ENCODE results near the gene ANKRD7. TPM values are rescaled to one million over a fixed set of nuclear protein-coding genes. Genes with fewer than 3 reads are reported as not detected.

ANKRD7 gene, protein sequence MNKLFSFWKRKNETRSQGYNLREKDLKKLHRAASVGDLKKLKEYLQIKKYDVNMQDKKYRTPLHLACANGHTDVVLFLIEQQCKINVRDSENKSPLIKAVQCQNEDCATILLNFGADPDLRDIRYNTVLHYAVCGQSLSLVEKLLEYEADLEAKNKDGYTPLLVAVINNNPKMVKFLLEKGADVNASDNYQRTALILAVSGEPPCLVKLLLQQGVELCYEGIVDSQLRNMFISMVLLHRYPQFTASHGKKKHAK
- 1.4 and 2.0 TPM in 2 replicates for total RNA-seq (2014; rRNA removed; shearing (Covaris generic))

DNA sequence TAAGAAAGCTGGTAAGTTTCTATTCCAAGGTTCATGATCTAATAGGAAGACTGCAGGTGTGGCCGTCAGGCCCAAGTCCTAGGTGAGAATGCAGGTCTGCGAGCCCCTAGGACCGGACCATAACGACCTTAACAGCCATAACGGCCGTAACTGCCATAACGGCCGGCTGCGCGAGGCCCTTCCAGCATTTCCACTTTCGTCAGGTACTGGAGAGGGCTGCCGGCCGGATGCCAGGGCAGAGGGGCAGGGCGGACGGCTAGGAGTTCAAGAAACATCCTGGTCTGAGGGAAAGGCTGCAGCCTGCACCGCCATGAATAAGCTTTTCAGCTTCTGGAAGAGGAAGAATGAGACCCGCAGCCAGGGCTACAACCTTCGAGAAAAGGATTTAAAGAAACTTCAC is at the start of gene ANKRD7:
TSS of gene ANKRD7 (plus strand) at position 184 of the 400 bp plus-strand sequence. CDS start at position 311, 127 bp downstream.
- no peak for DNase-seq (ENCODE audit: low spot score)

DNA sequence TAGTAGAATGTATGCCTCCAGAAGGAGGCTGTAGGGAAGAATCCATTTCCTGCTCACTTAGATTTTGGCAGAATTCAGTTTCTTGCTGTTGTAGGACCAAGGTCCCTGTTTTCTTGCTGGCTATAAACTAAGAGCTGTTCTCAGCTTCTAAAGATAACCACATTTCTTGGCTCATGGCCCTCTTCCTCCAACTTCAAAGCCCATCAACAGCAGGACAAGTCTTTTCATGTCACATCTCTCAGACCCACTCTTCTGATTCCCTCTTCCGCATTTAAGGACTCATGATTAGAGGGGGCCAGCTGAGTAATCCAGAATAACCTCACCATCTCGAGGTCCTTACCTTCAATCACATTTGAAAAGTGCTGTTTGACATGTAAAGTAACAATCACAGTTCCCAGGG is 48.8 kb upstream of the ANKRD7 start:
- DNase-seq (ENCODE audit: low spot score) = no peak

DNA sequence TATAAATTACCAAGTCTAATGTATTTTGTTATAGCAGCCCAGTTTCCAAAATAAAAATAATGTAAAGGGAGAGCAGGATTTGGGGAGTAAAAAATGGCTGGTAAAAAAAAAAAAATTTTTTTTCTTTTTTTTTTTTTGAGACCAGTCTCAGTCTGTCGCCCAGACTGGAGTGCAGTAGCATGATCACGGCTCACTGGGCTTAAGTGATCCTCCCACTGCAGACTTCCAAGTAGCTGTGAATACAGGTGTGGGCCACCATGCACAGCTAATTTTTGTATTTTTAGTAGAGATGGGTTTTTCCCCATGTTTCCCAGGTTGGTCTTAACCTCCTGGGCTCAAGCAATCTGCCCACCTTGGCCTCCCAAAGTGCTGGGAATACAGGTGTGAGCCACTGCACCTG is 45.3 kb upstream of the ANKRD7 start:
- no peak for DNase-seq (ENCODE audit: low spot score)

DNA sequence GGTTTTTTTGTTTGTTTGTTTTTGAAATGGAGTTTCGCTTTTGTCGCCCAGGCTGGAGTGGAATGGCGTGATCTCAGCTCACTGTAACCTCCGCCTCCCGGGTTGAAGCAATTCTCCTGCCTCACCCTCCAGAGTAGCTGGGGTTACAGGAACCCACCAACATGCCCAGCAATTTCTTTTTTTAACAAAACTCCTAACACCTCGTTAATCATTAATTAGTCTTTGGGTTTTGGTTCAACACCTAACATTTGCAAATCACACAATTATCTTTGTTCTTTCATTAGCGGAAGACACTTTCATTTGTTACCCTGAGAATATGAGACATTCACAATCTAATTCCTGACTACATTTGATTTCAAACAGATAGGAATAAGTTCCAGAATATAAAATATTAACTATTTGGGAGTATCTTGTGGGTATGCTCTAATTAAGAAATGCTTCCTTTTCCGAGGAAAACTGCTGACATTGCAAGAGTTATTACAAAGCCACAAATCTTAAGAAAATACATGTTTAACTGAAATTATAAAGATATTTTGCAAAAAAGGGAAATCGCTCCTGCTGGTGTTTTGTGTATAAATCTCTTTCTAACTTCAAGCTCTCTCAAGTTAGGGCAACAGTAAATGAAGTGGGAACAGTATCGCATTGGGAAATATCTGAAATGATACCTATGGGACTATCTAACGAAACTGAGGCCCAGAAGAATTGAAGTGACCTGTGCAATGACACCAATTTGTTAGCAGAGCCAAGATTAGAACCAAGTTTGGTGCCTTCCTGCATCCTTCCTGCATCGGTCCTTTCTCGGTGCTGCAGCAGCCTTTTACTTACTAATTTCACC is 41.7 kb upstream of the ANKRD7 start:
- DNase-seq (ENCODE audit: low spot score) = no peak

DNA sequence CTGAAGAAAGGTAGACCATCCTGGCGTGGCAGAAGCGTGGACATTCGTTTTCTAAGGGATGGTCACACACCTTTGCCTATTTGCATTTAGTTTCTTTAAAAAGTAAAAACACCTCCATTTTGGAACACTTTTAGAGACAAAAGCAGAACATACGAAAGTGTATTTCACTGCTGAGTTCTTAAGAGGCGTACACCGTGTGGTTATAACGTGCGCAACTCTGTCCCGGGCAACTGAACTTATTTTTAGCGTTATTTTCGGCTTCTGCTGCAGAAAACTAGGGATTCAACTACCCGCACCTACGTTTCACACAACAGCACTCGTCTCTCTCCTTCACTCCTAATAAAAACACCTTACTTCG is 41.1 kb upstream of the ANKRD7 start:
- DNase-seq (ENCODE audit: low spot score) = no peak

DNA sequence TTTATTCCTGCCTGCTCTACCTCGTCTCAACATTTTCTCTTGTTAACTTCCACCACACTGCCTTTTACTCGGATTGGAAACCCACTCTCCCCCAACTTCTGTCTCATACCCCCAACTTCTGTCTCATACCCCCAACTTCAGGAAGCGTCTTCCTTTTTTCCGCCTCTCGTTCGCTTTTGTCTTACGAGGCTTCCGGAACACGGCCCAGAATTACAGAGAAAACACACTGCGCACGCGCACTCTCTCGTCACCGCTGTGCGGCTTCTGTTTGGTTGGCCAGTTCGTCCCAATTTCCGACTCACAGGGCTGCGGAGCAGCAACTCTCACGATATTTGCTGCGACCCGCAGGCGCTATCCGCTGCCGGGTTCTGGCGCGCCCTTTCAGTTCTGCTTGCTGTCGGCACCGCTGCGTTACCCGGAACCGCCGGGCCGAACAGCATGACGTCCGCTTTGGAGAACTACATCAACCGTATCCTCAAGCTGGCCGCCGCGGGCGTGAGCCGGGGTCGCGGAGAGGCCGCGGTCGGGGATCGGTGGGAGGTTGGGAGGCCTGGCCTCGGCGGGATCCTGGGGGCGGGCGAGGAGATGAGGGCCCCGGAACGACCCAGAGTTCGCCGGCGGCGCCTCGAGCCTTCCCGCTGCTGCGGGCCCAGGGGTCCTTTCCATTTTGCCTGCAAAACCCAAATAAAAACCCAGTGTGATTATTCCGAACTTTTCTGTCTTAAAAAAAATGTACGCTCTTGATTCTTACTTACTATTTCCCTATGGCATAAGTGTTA is 40.5 kb upstream of the ANKRD7 start, which contains the start of gene LSM8:
TSS of gene LSM8 (plus strand) at position 379 of the 779 bp plus-strand sequence. CDS start at position 439, 60 bp downstream.
- DNase-seq (ENCODE audit: low spot score) = peak; percentile 98

DNA sequence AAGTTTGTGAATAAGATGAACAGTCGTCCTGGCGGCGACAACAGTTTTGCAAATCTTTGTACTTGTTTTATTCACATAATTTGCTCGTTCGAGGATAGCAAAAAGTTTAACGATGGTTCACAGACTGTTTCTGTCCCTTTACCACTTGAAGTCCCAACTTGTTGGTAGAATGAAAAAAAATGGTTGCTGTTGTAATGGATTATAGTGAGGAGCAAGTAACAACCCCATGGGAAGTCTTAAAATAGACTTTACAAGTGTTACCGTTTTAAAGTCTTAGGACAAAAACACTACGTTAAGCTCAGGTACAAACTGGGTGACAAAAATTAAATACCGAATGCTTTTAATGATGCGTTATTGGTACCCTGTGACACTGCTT is 40.0 kb upstream of the ANKRD7 start:
- DNase-seq (ENCODE audit: low spot score) = no peak

DNA sequence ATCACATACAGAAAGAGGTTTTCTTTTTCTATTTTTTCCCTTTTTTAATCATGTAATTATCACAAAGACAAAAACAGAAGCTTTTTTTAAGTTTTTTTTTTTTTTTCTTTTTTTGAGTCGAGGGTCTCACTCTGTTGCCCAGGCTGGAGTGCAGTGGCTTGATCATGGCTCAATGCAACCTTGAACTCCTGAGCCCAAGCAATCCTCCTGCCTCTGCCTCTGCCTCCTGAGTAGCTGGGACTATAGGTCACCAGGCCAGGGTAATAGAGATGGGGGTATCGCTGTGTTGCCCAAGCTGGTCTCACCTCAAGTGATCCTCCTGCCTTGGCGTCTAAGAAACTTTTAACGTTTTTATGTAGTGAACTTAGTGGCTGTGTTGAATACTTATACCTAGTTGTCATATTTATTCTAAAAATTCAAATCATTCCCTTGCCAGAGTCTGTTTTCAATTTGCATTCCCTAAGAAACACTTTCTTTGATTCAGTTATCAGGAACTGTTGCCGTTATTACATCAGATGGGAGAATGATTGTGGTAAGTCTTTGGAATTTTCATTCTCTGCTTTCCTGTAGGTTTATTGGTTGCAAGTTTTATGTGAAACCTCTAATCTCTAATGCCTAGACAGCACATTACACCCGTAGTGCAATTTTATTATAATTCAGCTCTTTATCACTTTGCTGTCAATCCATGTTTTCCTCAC is 39.2 kb upstream of the ANKRD7 start:
- DNase-seq (ENCODE audit: low spot score) = peak; percentile 7

DNA sequence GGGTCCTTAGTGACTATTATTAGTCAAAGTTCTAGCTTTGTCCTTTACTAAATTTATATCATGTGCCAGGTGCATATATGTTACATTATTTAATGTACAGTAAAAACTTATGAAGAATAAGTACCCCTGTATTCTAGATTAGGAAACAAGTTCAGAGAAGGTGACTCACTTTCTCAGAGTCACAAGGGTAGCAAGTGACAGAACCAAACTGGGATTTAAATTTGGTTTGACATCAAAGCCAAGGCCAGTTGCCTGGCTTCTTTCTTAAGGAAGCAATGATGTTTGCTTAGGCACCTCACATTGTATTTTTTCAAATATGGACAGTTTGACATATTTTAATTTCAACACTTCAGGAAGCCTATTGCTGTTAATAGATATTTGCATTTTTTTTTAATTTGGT is 38.0 kb upstream of the ANKRD7 start:
- DNase-seq (ENCODE audit: low spot score) = no peak

DNA sequence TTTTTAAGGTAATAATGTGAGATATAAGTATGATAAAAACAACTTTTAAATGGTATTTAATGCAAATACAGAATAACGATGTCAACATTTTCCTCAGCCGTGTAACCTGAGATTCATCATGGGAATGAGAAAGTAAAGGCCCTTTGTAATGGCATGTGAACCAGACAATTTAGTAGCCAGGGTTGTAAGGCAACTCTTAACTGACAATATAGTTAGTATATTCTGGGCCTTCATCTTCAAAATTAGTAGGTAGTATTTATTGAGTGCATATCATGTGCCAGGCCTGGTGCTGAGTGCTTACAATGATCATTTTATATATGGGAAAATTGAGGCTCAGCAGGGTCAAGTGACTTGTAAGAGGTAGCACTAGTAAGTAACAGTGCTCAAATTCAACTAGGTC is 29.9 kb upstream of the ANKRD7 start:
- no peak for DNase-seq (ENCODE audit: low spot score)

DNA sequence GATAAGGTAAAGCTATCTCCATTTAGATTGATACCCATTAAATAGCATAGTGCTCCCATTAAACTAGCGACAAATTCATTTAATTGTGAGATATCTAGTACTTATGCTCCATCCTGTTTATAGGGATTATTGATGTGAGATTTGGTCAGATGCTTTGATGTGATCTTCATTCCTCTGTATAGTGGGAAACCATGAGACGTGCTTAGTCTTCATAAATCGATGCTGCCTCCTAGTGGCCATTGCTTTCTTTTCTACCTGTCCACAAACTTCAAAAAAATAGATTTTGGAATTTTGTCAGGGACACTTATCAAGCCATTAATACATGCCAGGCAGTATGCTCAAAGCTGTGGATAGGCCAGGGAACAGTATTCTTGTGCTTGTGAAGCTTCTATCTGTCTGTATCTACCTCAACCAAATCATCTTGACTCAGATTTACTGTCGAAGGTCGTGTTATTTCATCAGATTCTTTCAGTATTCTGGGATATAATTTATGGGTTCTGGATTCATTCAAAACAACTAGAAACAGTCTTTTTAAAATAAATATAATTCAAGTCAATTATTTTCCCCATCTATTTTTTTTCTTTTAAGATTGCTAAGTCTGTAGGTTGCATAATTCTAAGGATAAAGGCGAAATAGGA is 28.5 kb upstream of the ANKRD7 start:
- peak; percentile 61 for DNase-seq (ENCODE audit: low spot score)

DNA sequence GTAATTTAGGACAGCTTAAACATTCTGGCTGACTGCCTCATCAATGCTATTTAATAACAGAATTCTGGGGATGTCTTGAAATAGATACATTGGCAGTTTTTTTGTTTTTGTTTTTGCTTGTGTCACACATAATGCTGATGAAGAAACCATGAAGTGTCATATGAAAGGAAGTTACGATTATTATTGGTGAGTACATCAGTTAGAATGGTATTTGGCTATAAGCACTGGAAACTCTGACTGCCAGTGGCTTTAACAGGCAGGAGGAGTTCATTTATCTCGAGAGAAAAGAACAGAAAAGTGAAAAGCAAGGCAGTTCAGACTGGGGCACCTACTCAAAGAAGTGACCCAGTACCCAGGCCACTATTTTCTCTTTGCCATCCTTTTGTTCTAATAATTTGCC is 22.4 kb upstream of the ANKRD7 start:
- no peak for DNase-seq (ENCODE audit: low spot score)

DNA sequence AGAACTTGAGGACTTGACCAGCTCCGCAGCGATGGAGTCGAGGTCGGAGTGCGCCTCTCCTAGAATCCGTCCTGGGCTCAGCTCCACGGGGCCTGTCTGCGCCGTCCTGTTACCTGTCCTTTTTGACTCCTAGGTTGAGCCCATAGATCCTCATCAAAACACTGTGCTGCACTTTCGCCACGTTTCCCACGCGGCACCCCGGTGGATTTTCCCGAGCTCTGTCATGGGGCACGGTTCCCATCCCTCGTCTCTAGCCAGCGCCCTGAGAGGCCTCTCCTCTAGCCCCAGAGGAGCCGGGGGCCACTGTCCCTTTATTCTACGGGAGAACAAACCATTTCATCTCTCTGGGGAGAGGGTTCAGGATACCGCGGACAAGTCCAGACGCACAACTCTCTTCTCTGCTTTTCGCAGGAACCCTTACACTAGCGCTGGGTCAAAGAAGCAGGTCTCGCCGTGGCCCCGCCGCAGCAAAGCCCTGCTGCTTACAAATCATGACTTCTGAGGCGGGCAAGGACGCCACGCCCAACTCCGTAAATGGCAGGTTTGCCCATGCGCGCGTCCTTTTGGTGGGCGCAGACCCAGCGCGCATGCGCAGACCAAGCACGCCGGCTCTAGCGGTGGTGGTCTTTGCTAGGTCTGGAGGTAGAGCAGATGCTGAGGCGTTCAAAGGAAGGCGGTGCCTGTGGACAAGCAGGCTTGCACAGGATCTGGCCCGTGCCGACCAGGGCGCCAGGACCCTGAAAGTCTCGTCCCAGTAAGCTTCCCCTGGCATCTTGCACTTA is 10.3 kb upstream of the ANKRD7 start:
- DNase-seq (ENCODE audit: low spot score) = peak; percentile 40

DNA sequence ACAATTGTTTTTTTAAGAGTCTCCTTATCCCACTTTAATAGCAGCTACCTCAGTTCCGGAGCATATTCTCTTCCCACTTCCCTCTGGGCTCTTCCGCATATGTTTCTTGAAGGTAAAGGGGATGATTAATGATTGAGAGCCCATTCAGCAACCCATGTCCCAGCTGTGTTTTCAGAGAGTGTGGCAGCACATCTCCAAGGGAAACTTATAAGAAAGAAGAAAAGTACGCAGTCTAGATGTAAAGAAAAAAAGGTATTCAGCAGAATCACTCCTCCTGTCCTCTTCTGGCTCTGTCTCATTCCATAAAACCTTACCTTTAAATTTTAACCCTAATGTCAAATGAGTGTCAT is 9.7 kb upstream of the ANKRD7 start:
- DNase-seq (ENCODE audit: low spot score) = no peak

DNA sequence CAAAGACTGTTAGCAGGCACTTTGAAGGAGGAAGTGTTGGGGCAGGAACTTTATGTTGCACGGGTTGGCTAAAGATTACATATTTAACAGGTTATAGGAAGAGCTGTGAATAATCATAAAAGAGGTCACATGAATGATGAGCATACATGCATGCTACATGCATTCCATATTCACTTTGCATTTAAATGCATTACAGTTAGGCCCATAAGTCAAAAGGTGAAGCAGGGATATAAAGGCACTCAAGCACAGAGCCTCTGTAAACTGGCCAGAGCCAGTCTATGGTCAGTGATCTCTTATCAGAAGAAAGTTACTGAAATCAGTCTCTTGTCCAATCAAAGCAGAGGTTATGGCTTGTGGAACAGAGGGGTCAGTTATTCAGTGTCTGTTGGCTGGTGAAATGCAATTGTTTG is 7.3 kb upstream of the ANKRD7 start:
- no peak for DNase-seq (ENCODE audit: low spot score)

DNA sequence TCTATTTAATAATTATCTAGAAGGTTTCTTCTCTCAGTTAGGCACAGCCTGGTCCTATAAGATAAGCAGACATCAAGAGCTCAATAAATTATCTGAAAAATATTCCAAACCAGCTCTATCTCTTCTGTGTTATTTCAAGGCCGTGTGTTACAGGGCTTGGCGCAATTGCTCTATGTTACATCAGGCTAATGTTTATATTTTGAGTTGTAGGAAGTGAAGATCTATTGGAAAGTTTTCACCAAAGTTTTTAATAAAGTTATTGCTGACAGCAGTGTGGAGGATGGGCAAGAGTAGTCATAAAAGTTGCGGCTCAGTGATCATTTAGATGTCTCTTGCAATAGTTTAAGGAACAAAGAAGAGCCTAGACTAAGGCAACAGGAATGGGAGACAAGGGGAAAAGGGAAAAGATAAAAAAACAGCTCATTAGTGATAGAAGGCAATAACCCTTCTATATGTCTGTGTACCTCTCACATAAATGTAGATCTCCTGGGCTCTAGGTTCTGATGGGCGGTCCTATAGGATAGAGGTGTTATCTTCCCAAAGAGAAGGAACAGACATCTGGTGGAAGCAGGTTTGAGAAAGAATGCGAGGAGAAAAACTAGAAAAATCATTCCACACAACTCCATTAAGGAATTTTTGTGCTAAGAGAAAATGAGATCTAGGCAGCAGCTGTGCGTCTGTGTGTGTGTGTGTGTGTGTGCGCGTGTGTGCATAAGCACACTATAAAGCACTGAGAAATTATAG is 5.9 kb upstream of the ANKRD7 start:
- no peak for DNase-seq (ENCODE audit: low spot score)

DNA sequence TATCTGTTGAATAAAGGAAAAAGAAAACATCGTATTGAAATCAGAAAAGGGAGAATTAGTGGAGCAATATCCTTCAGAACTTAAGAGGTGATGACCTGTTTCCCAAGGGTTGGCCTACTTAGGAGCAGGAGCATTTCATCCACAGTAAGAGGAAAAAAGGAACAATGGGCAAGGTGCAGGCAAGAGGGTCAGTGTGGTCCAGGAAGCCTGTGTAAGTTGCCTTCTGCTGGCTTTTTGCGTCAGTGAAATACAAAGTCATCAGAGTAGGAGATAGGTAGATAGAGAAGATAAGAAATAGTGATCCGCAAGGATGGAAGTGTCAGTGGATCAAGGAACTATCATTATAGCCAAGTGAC is 5.4 kb upstream of the ANKRD7 start:
- no peak for DNase-seq (ENCODE audit: low spot score)

DNA sequence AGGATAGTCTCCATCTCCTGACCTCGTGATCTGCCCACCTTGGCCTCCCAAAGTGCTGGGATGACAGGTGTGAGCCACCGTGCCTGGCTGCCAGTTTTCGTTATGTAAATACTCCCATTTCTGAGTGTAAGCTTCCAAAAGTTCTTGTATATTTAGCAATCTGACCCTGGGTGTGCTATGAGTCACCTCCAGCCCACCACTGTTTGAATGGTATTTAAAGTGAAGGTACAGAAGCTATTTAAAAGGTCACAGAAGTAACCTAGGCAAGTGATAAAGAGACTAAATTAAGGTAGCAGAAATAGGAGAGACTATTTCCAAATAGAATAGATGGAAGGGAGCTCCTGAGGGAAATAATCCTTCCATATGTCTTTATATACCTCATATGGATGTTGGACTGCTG is 3.9 kb upstream of the ANKRD7 start:
- DNase-seq (ENCODE audit: low spot score) = no peak

DNA sequence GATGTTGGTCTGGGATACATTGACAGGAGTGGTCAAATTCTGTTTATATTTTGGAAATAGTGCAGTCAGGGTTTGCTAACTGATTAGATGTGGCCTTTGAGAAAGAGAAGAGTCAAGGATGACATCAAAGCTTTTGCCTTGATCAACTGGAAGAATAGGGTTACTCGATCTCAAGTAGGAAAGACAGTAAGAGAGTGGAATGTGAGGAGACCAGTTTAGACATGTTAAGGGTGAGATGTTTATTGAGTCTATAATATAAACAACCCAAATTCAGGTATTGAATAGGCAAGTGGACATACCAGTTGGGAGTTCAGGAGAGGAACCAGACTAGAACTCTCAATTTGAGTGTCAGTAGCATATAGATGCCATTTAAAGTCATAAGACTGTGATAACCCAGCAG is 1.9 kb upstream of the ANKRD7 start:
- DNase-seq (ENCODE audit: low spot score) = no peak

DNA sequence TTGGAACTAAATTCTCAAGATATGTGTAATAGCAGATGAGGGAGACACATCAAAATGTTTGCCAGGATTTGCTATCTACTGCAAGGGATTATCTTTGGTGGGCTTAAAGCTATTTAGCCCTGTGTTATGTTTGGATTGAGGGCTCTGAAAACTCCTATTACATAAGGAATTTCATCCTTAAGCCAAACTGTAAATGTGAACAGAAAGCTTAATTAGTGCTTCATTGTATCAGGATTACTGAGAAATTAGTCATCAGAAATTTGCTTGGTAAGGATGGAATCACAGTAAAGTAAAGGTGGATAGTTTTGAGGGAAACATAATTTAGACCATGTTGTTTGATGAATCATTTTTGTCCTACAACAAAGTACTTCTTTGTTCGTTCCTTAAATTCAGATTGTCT is 8.3 kb downstream of the ANKRD7 start:
- peak; percentile 20 for DNase-seq (ENCODE audit: low spot score)
